Uterus (tissue), 2 donors: ENCODE results near the gene WIZ.

ENCODE experiments used
- POLR2A ChIP-seq, 2 donors: fragments of 450-650 bp; IDR thresholded peaks; one replicate each; pipeline ENCODE4 v1.6.1; 2016; ENCODE audit warnings: antibody characterized with exemption in 2 of 2, mild to moderate bottlenecking in 1 of 2, moderate library complexity in 1 of 2
- TF ChIP-seq, protein P1 (sequence below), 4 experiments: fragments of 200-600 bp in 2 of 4; fragments of 450-650 bp in 2 of 4; sonication (generic) in 2 of 4; IDR thresholded peaks; one replicate each; pipeline ENCODE4 v1.5.1; 2016 to 2019; ENCODE audit warnings: antibody characterized with exemption in 4 of 4, mild to moderate bottlenecking in 2 of 4, moderate library complexity in 1 of 4

DNA sequence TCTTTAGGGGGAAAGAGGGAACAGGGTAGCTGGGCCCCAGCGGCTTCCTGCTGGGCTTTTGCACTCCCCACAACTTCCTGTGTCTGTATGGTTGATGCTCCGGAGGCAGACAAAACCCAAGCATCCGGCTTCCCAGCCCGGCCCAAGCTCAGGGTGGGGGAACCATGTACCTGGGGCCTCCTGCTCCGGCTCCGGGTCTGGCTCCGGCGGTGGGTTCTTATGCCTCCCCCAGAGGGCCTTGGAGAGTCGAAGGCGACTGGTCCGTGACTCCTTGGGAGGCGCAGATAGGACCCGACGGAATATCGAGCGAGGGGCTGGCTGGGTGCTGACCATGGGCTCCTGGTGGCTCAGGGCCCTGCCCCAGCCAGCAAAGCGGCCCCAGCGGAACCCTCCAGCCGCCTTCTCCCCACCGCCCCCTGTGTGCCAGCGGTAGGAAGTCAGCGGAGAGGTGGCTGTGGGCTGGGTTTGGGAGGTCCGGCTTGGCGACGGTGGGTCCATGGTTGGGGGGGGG lies 14.2 kb upstream of the WIZ start:
- TF ChIP-seq POLR2A (IDR thresholded peaks at IDR 0.05) = no peak
- TF ChIP-seq, protein P1, sequence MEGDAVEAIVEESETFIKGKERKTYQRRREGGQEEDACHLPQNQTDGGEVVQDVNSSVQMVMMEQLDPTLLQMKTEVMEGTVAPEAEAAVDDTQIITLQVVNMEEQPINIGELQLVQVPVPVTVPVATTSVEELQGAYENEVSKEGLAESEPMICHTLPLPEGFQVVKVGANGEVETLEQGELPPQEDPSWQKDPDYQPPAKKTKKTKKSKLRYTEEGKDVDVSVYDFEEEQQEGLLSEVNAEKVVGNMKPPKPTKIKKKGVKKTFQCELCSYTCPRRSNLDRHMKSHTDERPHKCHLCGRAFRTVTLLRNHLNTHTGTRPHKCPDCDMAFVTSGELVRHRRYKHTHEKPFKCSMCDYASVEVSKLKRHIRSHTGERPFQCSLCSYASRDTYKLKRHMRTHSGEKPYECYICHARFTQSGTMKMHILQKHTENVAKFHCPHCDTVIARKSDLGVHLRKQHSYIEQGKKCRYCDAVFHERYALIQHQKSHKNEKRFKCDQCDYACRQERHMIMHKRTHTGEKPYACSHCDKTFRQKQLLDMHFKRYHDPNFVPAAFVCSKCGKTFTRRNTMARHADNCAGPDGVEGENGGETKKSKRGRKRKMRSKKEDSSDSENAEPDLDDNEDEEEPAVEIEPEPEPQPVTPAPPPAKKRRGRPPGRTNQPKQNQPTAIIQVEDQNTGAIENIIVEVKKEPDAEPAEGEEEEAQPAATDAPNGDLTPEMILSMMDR (IDR thresholded peaks at IDR 0.05) = no peak
